GM21529 (cell line): ENCODE data around the gene PRRT1.

Experiments
- ATAC-seq: cut with Tn5 transposase; IDR thresholded peaks from one replicate; pipeline ENCODE4 v1.9.1; 2021; ENCODE audit not compliant: unreplicated experiment

PRRT1 gene

DNA sequence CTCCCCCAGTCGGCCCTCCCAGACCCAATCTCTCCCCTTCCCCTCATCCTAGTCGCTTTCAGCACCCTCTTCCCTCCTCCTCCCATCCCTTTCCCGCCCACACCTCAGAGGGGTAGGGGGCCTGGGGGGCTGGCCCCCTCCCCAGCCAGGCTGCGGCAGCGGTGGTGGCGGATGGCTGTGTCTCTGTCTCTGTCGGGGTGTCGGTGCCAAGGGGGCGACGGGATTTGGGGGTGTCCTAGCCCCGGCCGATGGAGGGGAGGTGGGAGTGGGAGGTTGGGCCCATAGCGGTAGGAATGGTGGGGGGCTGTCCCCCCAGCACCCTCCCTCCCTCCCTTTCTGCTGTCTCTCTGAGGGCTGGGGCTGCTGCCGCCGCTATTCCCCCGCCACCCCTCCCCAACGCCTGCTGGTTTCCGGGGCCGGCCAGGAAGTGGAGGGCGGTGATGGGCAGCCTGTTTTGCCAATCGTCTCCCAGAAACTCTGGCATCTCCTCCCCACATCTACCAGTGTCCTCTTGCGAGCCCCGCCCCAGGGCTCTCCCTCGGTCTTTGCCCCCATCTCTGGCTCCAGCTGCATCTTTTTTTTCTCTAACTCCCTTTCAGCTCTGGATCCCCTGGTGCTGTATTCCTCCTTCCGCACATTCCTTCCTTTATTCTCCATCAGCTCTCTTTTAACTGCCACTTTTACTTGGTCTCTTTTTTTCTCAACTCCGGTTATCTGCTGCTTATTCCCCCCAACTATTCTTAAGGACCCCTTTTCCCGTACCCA lies 24.2 kb upstream of the PRRT1 start, which contains the start of gene AGPAT1:
Gene AGPAT1, minus strand, starts transcription at position 374 of the 765 bp plus-strand sequence. CDS start 4,588 bp downstream, outside the sequence.
- peak; percentile 47 for ATAC-seq

DNA sequence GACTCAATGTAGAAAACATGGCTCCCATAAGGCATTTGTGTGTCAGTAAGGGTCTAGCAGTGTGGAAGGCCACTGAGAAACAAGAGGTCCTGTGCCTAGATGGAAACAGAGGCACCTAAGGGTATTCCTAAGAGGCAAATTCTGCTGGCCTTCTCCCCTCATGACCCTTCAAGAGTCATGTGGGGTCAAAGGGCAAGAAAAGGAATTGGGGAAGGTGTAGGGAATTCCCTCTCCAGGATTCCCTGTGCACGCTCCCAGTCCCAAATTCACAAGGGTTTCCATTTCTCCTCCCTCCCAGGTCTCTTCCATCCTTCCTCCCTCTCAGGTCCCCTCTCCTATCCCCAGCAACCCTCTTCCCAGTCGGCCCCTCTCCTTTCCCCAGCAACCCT lies 23.6 kb upstream of the PRRT1 start:
- ATAC-seq, result no peak

DNA sequence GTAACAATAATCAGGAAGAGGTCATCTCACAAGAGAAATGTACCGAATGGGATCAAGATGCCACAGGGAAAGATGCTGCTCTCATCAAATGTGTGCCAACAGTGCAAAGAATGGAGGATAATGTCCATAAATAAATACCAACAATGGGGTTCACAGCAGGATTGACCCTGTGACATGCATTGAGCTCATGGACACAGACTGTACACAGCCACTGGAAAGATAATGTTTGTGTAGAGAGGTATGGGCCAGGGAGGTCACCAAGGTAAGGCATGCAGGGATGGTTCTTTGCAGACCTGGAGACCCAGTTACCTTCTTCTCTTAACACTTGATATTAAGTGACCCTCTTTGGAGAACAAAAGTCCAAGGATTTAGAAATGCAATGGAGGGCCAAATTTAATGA lies 22.7 kb upstream of the PRRT1 start:
- ATAC-seq, result no peak

DNA sequence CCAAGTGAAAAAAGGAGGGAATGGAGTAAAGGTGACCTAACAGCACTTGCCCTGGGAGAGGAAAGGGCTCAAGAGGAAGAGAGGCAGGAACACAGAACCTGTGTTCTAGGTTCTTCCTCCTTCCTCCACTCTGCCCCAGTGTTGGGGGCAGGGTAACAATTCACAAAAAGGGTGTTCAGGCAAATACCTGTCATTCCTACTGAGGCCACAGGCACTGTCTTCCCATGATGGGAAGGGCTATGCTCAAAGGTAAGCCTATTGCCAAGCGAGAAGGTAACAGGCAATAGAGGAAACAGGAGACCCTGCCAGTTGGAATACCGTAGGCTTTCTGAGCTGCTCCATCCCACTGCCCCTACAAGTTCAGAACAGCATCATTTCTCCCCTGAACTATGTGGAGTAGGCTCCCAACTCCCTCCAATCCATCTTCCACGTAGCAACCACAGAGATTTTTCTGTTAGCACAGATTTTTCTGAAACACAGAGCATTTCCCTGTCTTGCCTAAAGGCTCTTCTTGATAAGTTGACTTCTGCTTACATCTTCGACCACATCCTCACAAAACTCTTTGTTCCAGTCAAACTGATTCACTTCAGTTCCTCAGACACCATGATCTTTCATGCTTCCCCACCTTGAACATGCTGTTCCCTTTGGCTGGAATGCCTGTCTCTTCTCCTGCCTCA lies 21.4 kb upstream of the PRRT1 start:
- no peak for ATAC-seq

DNA sequence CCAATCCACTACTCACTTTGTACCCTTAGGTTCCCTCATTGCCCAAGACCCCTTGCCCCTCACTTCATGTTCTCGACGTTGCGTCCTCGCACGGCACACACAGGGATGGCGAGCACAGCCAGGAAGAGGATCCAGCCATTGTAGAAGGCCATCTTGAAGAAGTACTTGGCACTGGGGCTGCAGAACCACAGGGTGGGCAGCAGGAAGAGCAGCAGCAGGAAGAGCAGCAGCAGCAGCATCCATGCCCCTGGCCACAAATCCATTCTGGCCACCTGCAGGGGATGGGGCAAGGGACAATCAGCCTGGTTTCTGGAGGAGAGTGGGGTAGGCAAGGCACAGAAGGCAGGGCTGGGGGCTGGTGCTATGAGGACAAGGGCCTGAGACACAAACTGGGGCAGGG lies 19.5 kb upstream of the PRRT1 start:
- no peak for ATAC-seq

DNA sequence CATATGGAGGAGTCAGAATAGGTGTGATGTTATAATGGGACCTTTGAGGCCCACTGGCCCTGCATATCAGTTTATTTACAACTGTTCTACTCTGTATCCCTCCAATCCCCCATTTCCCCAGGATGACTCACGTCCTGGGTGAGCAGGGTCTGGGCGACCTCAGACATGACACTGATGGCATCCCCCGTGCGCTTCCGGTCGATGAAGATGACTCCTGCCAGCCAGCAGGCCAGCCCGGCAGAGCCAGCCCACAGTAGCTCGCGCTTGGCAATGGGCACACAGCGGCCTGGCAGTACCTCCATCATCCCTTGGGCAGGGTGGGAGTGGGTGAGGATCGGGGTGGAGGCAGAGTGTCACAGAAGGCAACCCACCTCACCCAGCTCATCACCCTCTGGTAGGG lies 18.6 kb upstream of the PRRT1 start:
- ATAC-seq, result no peak

DNA sequence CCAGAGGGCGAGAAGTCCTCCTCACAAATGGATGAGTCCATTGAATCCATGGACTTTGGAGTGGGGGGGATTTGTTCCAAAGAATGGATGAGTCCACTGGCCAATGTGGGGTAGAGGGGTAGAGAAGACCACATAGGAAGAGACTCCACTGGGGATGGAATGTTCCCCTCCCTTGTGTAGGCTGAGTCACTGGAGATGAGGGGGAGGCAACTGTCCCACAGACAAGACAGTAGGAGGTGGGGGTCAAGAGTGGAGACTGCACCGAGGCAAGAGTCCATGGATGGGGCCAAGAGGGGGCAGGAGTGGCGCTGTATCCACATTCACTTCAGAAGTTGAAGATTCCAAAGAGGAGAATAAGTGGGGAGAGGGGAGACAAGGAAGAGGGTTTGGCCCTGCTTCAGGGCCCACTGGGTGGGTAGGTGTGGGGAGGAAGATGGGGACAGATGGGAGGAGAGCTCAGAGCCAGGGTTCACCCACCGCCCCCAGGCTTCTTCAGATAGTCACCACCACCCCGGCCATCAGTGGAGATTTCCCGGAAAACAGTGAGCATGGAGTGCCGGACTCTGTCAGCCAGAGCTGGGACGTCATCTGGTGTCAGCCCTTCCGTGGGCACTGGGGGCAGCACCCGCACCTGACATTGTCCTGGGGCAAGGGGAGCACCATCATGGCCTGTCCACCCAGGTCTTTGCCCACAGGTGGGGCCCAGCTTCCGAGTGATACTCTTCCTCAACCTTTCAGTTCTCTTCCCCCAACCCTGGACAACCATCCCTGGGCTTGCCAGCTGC lies 17.3 kb upstream of the PRRT1 start:
- ATAC-seq, result no peak

DNA sequence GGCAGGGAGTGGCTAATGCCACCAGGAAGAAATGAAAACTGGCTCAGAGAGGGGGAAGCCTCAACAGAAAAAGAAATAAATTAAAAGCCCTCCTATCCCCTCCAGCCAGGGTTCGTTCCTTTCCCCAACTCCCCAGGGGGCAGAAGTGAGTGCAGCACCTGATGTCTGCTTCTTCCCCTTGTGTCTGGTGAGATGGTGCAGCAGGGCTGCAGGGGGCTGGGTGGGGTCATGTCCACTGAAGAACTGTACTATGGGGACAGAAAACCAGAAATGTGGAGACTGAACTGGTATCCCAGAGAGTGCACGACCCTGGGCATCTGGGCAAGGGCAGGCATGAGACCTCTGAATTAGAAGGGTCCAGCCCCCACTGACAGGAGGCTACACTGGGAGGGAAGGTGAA lies 16.6 kb upstream of the PRRT1 start:
- ATAC-seq, result no peak

DNA sequence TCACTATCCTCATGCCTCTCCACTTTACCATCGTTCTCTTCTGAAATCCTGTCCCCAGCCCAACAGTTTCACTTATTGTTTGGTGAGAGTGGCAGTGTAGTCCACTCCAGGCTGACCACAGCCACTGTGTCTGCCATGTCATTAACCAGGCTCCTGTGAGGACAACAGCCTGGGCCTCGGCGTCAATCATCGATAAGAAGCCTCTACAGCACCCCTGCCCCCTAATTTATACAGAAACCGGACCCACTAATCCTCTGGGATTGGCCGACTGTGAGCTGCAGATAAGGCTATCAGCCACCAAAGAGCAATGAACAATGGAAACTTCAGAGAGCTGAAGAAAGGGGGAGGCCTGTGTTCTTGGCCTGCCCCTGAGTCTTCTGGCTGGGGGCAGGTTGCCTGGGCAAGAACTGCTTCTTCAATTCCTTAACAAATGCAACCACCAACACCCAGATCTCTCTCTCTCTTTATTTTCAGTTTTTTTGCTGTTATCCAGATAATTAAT lies 16.1 kb upstream of the PRRT1 start:
- ATAC-seq, result no peak

DNA sequence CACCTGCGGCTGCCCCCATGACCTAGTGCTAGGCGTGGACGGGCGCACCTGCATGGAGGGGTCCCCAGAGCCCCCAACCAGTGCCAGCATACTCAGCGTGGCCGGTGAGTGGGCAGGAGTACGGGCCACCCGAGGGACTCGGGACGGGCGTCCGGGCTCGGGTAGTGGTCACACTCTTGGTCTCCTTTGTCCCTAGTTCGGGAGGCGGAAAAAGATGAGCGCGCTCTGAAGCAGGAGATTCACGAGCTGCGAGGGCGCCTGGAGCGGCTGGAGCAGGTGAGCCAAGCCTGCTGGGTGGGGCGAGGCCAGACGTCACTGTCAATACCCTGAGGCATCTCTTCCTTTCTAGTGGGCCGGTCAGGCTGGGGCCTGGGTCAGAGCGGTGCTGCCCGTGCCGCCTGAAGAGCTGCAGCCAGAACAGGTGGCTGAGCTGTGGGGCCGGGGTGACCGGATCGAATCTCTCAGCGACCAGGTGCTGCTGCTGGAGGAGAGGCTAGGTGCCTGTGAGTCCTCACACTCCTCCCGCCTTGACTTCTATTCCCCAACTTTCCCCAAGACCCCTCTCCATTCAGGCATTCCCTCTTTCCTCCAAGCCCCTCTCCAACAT lies 15.5 kb upstream of the PRRT1 start:
- ATAC-seq, result no peak

DNA sequence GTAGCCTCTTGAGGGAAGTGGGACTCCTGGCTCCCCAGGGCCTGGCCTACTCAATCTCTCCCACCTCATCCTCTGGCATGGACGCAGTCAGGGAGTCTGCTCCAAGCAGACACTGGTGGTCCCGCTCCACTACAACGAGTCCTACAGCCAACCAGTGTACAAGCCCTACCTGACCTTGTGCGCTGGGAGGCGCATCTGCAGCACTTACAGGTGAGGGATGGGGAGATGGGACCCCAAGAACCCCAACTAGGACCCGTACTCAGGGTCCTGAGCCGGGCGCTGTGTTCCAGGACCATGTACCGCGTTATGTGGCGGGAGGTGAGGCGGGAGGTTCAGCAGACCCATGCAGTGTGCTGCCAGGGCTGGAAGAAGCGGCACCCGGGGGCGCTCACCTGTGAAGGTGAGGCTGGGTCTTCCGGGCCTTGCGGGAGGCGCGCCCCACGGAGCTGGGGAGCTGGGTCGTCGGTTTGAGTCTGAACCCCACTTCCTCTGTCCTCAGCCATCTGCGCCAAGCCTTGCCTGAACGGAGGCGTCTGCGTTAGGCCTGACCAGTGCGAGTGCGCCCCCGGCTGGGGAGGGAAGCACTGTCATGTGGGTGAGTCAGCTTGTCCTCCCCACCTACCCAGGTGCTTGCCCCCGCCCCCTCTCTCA lies 14.8 kb upstream of the PRRT1 start:
- ATAC-seq, result no peak

DNA sequence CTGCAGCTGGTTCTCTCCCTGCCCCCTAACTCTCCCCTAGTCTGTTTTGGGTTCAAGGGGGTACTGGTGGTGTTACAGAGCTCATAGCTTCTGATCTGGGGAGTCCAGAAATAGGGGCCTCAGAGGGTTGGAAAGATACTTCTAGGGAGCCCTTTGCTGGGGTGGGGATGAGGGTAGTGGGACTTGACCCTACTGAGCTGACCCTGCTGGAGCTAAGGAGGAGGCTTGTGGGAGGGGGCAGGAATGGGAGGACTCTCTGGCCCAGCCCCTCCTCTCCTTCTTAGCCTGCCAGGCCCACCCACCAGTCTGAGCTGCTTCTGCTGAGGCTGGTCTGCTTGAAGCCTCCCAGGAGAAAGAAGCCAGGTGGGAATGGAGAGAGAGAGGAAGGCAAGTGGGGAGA lies 12.6 kb upstream of the PRRT1 start, which contains the start of gene EGFL8:
Gene EGFL8, plus strand, starts transcription at position 301 of the 400 bp plus-strand sequence. CDS start 1,571 bp downstream, outside the sequence.
- ATAC-seq, result no peak

DNA sequence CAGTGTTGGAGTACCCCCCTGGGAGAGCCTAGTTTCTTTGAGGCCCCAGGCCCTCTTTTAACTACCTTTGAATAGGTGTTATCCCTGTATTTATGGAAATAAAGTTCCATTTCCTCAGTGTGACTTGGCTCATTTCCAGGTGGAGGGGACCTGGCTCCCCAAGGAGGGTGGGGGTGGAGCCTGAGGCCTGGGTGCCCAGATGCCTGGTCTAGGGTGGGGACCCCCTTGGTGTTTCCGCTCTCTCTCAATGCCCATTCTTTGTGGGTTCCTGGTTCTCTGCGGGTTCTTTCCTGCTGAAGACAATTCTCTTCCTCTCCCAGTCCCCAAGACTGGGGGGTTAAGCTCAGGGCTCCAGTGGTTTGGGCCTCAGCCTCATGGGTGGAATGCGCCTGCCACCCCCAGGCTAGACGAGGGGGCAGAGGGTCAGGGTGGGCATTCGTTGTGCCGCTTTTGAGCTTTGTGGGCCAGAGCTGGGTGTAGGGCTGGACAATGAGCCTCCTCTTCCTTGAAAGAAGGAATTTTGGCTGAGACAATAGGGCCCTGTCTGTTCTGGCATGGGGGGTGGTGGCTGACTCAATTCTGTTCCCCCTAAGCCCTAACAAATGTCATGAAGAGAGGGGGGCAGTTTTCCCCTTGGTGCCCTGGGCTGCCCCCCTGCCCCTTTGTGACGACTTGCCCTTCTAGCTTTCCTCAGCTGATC lies 12.0 kb upstream of the PRRT1 start:
- no peak for ATAC-seq

DNA sequence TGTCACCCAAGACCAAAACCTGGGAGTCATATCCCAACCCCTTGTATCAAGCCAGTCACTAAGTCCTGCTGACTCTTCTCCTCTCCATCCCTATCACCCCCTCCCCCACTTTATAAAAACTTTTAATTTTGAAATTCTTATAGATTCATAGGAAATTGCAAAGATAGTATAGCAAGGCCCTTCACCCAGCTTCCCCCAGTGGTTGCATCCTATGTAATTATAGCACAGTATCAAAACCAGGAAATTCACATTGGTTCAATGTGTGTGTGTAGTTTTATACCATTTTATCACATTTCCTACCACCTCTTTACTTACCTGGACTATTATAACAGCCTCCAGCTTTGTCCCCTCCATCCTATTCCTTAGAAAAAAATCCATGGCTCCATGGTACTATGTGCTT lies 6.3 kb upstream of the PRRT1 start:
- no peak for ATAC-seq

DNA sequence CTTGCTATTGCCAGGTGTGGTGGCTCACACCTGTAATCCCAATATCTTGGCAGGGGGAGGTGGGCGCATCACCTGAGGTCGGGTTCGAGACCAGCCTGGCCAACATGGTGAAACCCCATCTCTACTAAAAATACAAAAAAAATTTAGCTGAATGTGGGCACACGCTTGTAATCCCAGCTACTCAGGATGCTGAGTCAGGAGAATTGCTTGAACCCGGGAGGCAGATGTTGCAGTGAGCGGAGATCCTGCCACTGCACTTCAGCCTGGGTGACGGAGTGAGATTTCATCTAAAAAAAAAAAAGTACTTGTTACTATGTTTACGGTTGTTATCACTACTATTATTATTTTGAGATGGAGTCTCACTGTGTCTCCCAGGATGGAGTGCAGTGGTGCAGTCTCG lies 5.2 kb upstream of the PRRT1 start:
- no peak for ATAC-seq

DNA sequence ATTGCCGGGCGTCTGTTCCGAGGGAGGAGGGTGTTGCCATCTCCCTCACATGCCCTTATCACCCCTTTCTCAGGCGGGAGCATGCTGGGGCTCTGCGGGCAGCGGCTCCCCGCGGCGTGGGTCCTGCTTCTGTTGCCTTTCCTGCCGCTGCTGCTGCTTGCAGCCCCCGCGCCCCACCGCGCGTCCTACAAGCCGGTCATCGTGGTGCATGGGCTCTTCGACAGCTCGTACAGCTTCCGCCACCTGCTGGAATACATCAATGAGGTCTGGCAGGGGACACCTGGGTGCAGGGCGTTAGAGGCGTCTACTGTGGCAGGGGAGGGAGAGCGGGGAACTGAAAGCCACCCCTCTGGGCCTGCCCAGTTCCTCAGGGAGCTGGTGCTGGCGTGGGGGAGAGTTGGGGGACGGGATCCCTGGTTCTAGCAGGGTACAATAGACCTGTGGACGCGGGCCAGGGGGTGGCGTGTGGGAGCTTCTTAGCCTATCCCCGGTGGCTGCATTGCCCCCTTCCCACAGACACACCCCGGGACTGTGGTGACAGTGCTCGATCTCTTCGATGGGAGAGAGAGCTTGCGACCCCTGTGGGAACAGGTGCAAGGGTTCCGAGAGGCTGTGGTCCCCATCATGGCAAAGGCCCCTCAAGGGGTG lies 2.9 kb upstream of the PRRT1 start:
- peak; percentile 75 for ATAC-seq

DNA sequence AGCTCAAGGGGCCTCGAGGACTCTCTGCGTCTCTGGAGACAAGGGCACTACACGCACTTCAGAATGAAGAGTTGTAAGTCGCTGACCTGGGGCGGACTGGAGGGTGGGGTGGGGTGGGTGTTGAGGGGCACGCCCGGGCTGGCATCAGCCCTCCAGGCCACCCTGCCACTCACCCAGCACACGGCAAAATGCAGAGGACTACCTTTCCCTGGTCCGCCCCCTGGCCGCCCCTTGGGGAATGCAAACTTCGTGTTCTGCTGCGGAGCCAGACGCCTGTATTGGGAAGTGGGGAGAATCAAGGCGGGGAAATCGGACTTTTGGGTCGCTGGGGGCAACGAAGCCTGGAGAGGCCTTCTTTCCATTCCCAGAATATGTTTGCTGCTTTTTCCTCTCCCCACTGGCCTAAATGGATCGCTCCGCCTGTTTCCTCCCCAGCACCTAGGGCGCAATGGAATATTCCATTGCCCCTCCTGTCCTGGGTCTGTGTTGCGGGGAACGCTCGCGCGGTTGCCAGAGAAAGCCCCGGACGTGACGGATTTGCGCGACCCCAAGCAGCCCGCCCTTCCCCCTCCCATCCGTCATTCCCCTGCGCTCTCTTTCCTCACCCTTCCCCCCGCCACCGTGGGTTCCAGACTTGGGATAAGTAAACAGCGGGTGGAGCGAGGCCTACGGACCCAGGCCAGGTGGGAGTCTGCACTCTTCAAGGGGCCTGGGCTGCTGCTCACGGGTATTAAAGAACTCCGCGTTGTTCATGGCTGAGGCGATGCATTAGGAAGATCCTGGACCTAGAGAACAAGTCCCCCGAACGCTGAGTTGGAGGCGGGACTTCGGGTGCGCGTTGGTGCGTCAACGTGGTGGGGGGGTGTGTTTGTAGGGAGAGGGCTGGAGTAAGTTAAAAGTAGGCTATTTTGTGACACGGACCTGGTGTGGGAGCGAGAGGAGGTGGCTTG lies 2.1 kb upstream of the PRRT1 start, which contains the start of gene PPT2:
Gene PPT2, plus strand, starts transcription at position 578 of the 950 bp plus-strand sequence. CDS start 454 bp downstream, outside the sequence.
- peak; percentile 41 for ATAC-seq
